Large intestine (tissue), 3 donors: ENCODE measurements around the gene CLEC16A. TPM values are rescaled to one million over a fixed set of nuclear protein-coding genes. Genes with fewer than 3 reads are reported as not detected.

ENCODE experiments used
- DNase-seq, 2 donors: peaks; one replicate each; pipeline versions ENCODE4 v3.0.0 to v3.0.0-alpha.2; 2013
- H3K27ac ChIP-seq: one replicate; pipeline ENCODE4 v1.5.1; 2013; ENCODE audit warnings: low read length
- H3K27me3 ChIP-seq: 2 replicates; pipeline ENCODE4 v1.6.1; 2013; ENCODE audit warnings: low read length; ENCODE audit not compliant: control insufficient read depth, insufficient read depth
- H3K36me3 ChIP-seq: 2 replicates; pipeline ENCODE4 v1.6.1; 2013; ENCODE audit warnings: low read length; ENCODE audit not compliant: control insufficient read depth, insufficient read depth
- H3K4me1 ChIP-seq: one replicate; pipeline ENCODE4 v1.6.1; 2013; ENCODE audit warnings: low read length; ENCODE audit not compliant: control insufficient read depth, insufficient read depth
- H3K4me3 ChIP-seq: one replicate; pipeline ENCODE4 v1.5.1; 2013; ENCODE audit warnings: low read length
- H3K9me3 ChIP-seq: one replicate; pipeline ENCODE4 v1.6.1; 2013; ENCODE audit warnings: mild to moderate bottlenecking, low read depth, low read length, moderate library complexity; ENCODE audit not compliant: control insufficient read depth
- WGBS: methylation state at CpG from one replicate; pipeline ENCODE4 v1.1.5; 2013; ENCODE audit warnings: low lambda C conversion rate; ENCODE audit not compliant: insufficient coverage; 5-methylcytosine and 5-hydroxymethylcytosine counted together
- polyA plus RNA-seq: library from polyadenylated mRNA; unstranded; fragments of 120-200 nt; gene quantifications from one replicate; pipeline ENCODE4 v1.2.1, GENCODE V29; 2013

Gene CLEC16A
- polyA plus RNA-seq, 1 donor = 13.2 TPM

GRCh38 chr16:11177578-11178160 lies 233.3 kb downstream of the CLEC16A start:
- no peak for DNase-seq
- H3K9me3 ChIP-seq = no peaks in the 10 kb centered on the region
- H3K36me3 ChIP-seq = peaks cover 27% of the 10 kb centered on the region
- no peaks in the 10 kb centered on the region for H3K27me3 ChIP-seq
- no peaks in the 10 kb centered on the region for H3K4me1 ChIP-seq
- H3K27ac ChIP-seq = no peak overlapping the region
- H3K4me3 ChIP-seq = no peak overlapping the region
- WGBS = no CpG with 5 or more reads among the region's 6 CpGs

GRCh38 chr16:11178424-11178823 lies 234.1 kb downstream of the CLEC16A start:
- no CpG with 5 or more reads among the region's 24 CpGs for WGBS

GRCh38 chr16:11179574-11179973 lies 235.2 kb downstream of the CLEC16A start:
- no peaks in the 10 kb centered on the region for H3K4me1 ChIP-seq
- H3K9me3 ChIP-seq = no peaks in the 10 kb centered on the region
- no peaks in the 10 kb centered on the region for H3K27me3 ChIP-seq
- no peak overlapping the region for H3K4me3 ChIP-seq
- no peak for DNase-seq
- peaks cover 18% of the 10 kb centered on the region for H3K36me3 ChIP-seq
- no peak overlapping the region for H3K27ac ChIP-seq
- no CpG with 5 or more reads among the region's 8 CpGs for WGBS

More at GRCh38 chr16:11178424-11178823, 234.1 kb downstream of the CLEC16A start:
- Histone ChIP-seq H3K4me3 (no peak overlapping the region), H3K9me3 (no peaks in the 10 kb centered on the region), H3K4me1 (no peaks in the 10 kb centered on the region), H3K27ac (no peak overlapping the region), H3K36me3 (peaks cover 27% of the 10 kb centered on the region), H3K27me3 (no peaks in the 10 kb centered on the region)
- no peak for DNase-seq

- Histone ChIP-seq H3K9me3 (no peaks in the 10 kb centered on the region), H3K4me3 (no peak overlapping the region), H3K27me3 (no peaks in the 10 kb centered on the region), H3K27ac (no peak overlapping the region), H3K36me3 (peaks cover 18% of the 10 kb centered on the region), H3K4me1 (no peaks in the 10 kb centered on the region)
- WGBS = no CpG with 5 or more reads among the region's 6 CpGs
- no peak for DNase-seq
Observed at GRCh38 chr16:11180489-11180888, 236.1 kb downstream of the CLEC16A start.

GRCh38 chr16:11181242-11181898 lies 237.0 kb downstream of the CLEC16A start:
- Histone ChIP-seq H3K36me3 (peaks cover 18% of the 10 kb centered on the region), H3K27ac (no peak overlapping the region), H3K27me3 (no peaks in the 10 kb centered on the region), H3K4me3 (no peak overlapping the region), H3K9me3 (no peaks in the 10 kb centered on the region), H3K4me1 (no peaks in the 10 kb centered on the region)
- no CpG with 5 or more reads among the region's 20 CpGs for WGBS
- DNase-seq = no peak

- no peak overlapping the region for H3K4me3 ChIP-seq
- no peak overlapping the region for H3K27ac ChIP-seq
- H3K9me3 ChIP-seq = no peaks in the 10 kb centered on the region
- H3K4me1 ChIP-seq = no peaks in the 10 kb centered on the region
- 71% methylated on average over 5 of the region's 12 CpGs for WGBS
- no peaks in the 10 kb centered on the region for H3K27me3 ChIP-seq
- no peak for DNase-seq
- H3K36me3 ChIP-seq = peaks cover 18% of the 10 kb centered on the region
Observed at GRCh38 chr16:11181899-11182279, 237.5 kb downstream of the CLEC16A start.

GRCh38 chr16:11182411-11182810 lies 238.0 kb downstream of the CLEC16A start:
- Histone ChIP-seq H3K27ac (no peak overlapping the region), H3K27me3 (no peaks in the 10 kb centered on the region), H3K36me3 (peaks cover 18% of the 10 kb centered on the region), H3K4me3 (no peak overlapping the region), H3K4me1 (no peaks in the 10 kb centered on the region), H3K9me3 (no peaks in the 10 kb centered on the region)
- no CpG with 5 or more reads among the region's 14 CpGs for WGBS
- no peak for DNase-seq

- no peaks in the 10 kb centered on the region for H3K9me3 ChIP-seq
- H3K4me3 ChIP-seq = no peak overlapping the region
- no peak for DNase-seq
- peaks cover 18% of the 10 kb centered on the region for H3K36me3 ChIP-seq
- H3K27me3 ChIP-seq = no peaks in the 10 kb centered on the region
- no peaks in the 10 kb centered on the region for H3K4me1 ChIP-seq
- no peak overlapping the region for H3K27ac ChIP-seq
- 100% methylated on average over 2 of the region's 25 CpGs for WGBS
Observed at GRCh38 chr16:11183035-11183812, 238.9 kb downstream of the CLEC16A start.

- WGBS = no CpG with 5 or more reads among the region's 10 CpGs
- peaks cover 13% of the 10 kb centered on the region for H3K36me3 ChIP-seq
- no peaks in the 10 kb centered on the region for H3K27me3 ChIP-seq
- no peaks in the 10 kb centered on the region for H3K9me3 ChIP-seq
- no peak for DNase-seq
- no peaks in the 10 kb centered on the region for H3K4me1 ChIP-seq
- H3K4me3 ChIP-seq = no peak overlapping the region
- H3K27ac ChIP-seq = no peak overlapping the region
Observed at GRCh38 chr16:11183951-11184350, 239.6 kb downstream of the CLEC16A start.

- no peaks in the 10 kb centered on the region for H3K36me3 ChIP-seq
- WGBS = no CpG with 5 or more reads among the region's 6 CpGs
- DNase-seq = no peak
- no peak overlapping the region for H3K4me3 ChIP-seq
- no peaks in the 10 kb centered on the region for H3K4me1 ChIP-seq
- H3K9me3 ChIP-seq = no peaks in the 10 kb centered on the region
- H3K27me3 ChIP-seq = no peaks in the 10 kb centered on the region
- no peak overlapping the region for H3K27ac ChIP-seq
Observed at GRCh38 chr16:11187522-11188023, 243.2 kb downstream of the CLEC16A start.
